ENCODE results near the gene OR10K1.
"Not testable (repeated sequence)": the region's sequence is repeated elsewhere in the genome, so short reads cannot be mapped to it uniquely, and the experiment has no call there.

OR10K1 gene

DNA sequence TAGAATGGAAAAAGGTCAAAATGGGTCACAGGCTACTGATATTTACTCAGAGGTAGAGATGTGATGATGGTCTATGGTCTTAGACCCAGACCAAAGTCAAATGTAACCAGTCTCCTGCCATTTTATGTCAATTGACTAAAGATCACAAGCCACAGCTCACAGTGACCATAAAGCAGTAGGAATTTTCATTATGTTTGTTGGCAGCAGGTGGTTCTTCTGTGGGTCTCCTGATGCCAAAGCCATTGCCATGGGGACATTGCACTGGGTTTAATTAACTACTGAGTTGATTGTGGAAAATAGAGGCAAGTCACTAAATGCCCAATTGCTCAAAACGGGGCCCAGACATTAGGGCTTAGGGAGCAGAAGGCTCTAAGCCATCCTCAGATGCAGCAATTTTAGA is 35.5 kb upstream of the OR10K1 start, which contains the start of gene OR10K2:
Gene OR10K2 (minus strand): TSS at position 101 of the 400 bp plus-strand sequence. CDS start 5,371 bp downstream, outside the sequence.
- Histone ChIP-seq H3K4me1 (ENCODE audit: insufficient read depth, poor library complexity, severe bottlenecking) (no peaks in the 10 kb centered on the region), H3K27ac (ENCODE audit: poor library complexity, severe bottlenecking) (no peak within 1 kb of the TSS), H3K27me3 (ENCODE audit: insufficient read depth, poor library complexity, severe bottlenecking) (peaks cover 6% of the 10 kb centered on the region), H3K4me3 (ENCODE audit: severe bottlenecking) (no peak within 1 kb of the TSS), H3K36me3 (ENCODE audit: low read depth) (no peaks in the 10 kb centered on the region), H3K9me3 (ENCODE audit: severe bottlenecking) (no peaks in the 10 kb centered on the region)
- TF ChIP-seq, protein P1, sequence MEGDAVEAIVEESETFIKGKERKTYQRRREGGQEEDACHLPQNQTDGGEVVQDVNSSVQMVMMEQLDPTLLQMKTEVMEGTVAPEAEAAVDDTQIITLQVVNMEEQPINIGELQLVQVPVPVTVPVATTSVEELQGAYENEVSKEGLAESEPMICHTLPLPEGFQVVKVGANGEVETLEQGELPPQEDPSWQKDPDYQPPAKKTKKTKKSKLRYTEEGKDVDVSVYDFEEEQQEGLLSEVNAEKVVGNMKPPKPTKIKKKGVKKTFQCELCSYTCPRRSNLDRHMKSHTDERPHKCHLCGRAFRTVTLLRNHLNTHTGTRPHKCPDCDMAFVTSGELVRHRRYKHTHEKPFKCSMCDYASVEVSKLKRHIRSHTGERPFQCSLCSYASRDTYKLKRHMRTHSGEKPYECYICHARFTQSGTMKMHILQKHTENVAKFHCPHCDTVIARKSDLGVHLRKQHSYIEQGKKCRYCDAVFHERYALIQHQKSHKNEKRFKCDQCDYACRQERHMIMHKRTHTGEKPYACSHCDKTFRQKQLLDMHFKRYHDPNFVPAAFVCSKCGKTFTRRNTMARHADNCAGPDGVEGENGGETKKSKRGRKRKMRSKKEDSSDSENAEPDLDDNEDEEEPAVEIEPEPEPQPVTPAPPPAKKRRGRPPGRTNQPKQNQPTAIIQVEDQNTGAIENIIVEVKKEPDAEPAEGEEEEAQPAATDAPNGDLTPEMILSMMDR (IDR thresholded peaks at IDR 0.05; ENCODE audit: poor library complexity, severe bottlenecking) = no peak
- DNase-seq (ENCODE audit: low spot score) (no peak), ATAC-seq (ENCODE audit: low read depth) (no peak)

- H3K4me1 ChIP-seq (ENCODE audit: insufficient read depth, poor library complexity, severe bottlenecking); ATAC-seq (ENCODE audit: low read depth); H3K27me3 ChIP-seq (ENCODE audit: insufficient read depth, poor library complexity, severe bottlenecking); H3K27ac ChIP-seq (ENCODE audit: poor library complexity, severe bottlenecking); H3K4me3 ChIP-seq (ENCODE audit: severe bottlenecking); H3K36me3 ChIP-seq (ENCODE audit: low read depth); DNase-seq (ENCODE audit: low spot score); H3K9me3 ChIP-seq (ENCODE audit: severe bottlenecking): not testable (repeated sequence)
Observed at GRCh38 chr1:158430163-158430562, 31.5 kb upstream of the OR10K1 start.

- DNase-seq (ENCODE audit: low spot score) (no peak), ATAC-seq (ENCODE audit: low read depth) (no peak)
- Histone ChIP-seq H3K4me3 (ENCODE audit: severe bottlenecking) (no peak overlapping the region), H3K27me3 (ENCODE audit: insufficient read depth, poor library complexity, severe bottlenecking) (peaks cover 17% of the 10 kb centered on the region), H3K27ac (ENCODE audit: poor library complexity, severe bottlenecking) (no peak overlapping the region), H3K9me3 (ENCODE audit: severe bottlenecking) (no peaks in the 10 kb centered on the region), H3K36me3 (ENCODE audit: low read depth) (no peaks in the 10 kb centered on the region), H3K4me1 (ENCODE audit: insufficient read depth, poor library complexity, severe bottlenecking) (no peaks in the 10 kb centered on the region)
- TF ChIP-seq, protein P1 (IDR thresholded peaks at IDR 0.05; ENCODE audit: poor library complexity, severe bottlenecking) = no peak
Observed at GRCh38 chr1:158434741-158435140, 26.9 kb upstream of the OR10K1 start.

GRCh38 chr1:158445376-158445775 is 16.3 kb upstream of the OR10K1 start:
- no peak overlapping the region for H3K27ac ChIP-seq (ENCODE audit: poor library complexity, severe bottlenecking)
- TF ChIP-seq, protein P1 (IDR thresholded peaks at IDR 0.05; ENCODE audit: poor library complexity, severe bottlenecking) = no peak
- H3K9me3 ChIP-seq (ENCODE audit: severe bottlenecking) = no peaks in the 10 kb centered on the region
- DNase-seq (ENCODE audit: low spot score) (no peak), ATAC-seq (ENCODE audit: low read depth) (no peak)
- H3K36me3 ChIP-seq (ENCODE audit: low read depth) = no peaks in the 10 kb centered on the region
- no peaks in the 10 kb centered on the region for H3K27me3 ChIP-seq (ENCODE audit: insufficient read depth, poor library complexity, severe bottlenecking)
- H3K4me3 ChIP-seq (ENCODE audit: severe bottlenecking) = no peak overlapping the region
- no peaks in the 10 kb centered on the region for H3K4me1 ChIP-seq (ENCODE audit: insufficient read depth, poor library complexity, severe bottlenecking)

- no peak for DNase-seq (ENCODE audit: low spot score)
Observed at GRCh38 chr1:158454537-158454936, 7.1 kb upstream of the OR10K1 start.

More at GRCh38 chr1:158454537-158454936, 7.1 kb upstream of the OR10K1 start:
- Histone ChIP-seq H3K4me3 (ENCODE audit: severe bottlenecking) (no peak overlapping the region), H3K36me3 (ENCODE audit: low read depth) (no peaks in the 10 kb centered on the region), H3K27ac (ENCODE audit: poor library complexity, severe bottlenecking) (no peak overlapping the region), H3K27me3 (ENCODE audit: insufficient read depth, poor library complexity, severe bottlenecking) (no peaks in the 10 kb centered on the region), H3K9me3 (ENCODE audit: severe bottlenecking) (no peaks in the 10 kb centered on the region), H3K4me1 (ENCODE audit: insufficient read depth, poor library complexity, severe bottlenecking) (no peaks in the 10 kb centered on the region)
- no peak for ATAC-seq (ENCODE audit: low read depth)
- TF ChIP-seq, protein P1 (IDR thresholded peaks at IDR 0.05; ENCODE audit: poor library complexity, severe bottlenecking) = no peak
